ENCODE measurements around the gene CCDC85C.
"Not testable (repeated sequence)": the region's sequence is repeated elsewhere in the genome, so short reads cannot be mapped to it uniquely, and the experiment has no call there.

CCDC85C gene

DNA sequence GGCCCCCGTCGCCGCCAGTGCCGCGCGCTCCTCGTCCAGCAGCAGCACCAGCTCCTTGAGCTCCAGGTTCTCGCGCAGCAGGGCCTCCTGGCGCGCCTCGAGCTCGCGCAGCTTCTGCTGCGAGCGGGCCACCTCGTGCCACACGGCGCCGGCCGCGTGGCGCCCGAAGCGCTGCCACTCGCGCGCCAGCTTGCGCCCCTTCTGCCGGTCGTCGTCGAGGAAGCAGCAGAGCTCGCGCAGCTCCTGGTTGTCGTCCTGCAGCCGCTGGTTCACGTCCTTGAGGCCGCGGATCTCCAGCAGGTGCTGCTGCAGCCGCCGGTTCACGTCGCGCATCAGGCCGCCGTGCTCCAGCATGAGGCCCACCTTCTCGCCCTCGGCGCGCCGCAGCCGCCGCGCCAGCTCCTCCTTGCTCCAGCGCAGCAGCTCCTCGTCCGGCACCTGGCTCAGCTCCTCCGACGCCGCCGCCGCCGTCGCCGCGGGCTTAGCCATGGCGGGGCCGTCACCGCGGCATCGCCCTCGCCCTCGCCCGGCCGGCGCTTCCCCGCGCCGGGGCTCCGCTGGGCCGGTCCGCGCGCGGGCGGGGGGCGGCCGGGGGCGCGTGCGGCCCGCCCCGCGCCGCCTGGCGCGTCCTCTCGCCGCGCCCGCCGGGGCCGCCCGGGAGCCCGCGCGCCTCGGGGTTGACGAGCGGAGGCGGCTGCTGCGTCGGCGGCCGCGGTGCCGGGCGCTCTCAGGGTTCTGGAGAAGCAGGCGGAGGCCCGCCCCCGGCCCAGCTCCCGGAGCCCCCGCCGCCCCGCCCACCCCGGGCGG, at the start of gene CCDC85C:
Gene CCDC85C (minus strand): TSS at position 737 of the 807 bp plus-strand sequence. CDS start 248 bp downstream, at position 489.
- DNase-seq, result no peak

DNA sequence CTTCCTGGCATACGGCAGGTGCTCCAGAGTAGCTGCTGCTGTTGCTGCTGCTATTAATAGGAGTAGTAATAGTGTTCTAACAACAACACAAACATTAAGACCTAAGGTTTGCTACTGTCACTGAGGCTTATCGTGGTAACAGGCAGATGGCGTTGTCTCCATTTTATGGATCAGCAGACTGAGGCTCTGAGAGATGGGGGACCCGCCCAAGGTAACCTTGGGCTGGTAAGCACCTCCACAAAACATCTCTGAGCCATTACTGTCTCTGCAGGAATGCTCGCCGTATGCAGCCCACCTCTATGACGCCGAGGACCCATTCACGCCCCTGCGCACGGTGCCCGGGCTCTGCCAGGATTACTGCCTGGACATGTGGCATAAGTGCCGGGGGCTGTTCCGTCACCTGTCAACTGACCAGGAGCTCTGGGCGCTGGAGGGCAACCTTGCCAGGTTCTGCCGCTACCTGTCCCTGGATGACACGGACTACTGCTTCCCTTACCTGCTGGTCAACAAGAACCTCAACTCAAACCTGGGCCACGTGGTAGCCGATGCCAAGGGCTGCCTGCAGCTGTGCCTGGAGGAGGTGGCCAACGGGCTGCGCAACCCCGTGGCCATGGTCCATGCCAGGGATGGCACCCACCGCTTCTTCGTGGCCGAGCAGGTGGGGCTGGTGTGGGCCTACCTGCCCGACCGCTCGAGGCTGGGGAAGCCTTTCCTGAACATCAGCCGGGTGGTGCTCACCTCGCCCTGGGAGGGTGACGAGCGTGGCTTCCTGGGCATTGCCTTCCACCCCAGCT, 48.1 kb upstream of the CCDC85C start:
- no peak for DNase-seq

GRCh38 chr14:99650189-99650588, 46.2 kb upstream of the CCDC85C start:
- no peak for DNase-seq

DNA sequence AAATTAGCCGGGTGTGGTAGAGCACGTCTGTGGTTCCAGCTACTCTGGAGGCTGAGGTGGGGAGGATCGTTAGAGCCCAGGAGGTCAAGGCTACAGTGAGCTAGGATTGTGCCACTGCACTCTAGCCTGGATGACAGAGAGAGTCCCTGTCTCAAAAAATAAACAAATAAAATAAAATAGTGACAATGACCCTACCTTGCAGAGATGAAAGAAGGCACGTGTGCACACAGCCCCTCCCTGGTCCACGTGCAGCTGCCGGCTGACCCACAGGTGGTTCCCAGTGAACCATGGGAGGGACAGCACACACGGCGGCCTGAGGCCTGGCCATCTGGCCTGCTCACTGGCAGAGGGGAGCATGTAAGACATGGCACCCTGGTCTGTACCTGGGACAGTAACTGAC, 45.6 kb upstream of the CCDC85C start:
- DNase-seq, result no peak

GRCh38 chr14:99649219-99649618, 45.2 kb upstream of the CCDC85C start:
- no peak for DNase-seq

- no peak for DNase-seq
Measured at GRCh38 chr14:99648027-99648784, 44.2 kb upstream of the CCDC85C start.

GRCh38 chr14:99647411-99647810, 43.4 kb upstream of the CCDC85C start:
- no peak for DNase-seq

DNA sequence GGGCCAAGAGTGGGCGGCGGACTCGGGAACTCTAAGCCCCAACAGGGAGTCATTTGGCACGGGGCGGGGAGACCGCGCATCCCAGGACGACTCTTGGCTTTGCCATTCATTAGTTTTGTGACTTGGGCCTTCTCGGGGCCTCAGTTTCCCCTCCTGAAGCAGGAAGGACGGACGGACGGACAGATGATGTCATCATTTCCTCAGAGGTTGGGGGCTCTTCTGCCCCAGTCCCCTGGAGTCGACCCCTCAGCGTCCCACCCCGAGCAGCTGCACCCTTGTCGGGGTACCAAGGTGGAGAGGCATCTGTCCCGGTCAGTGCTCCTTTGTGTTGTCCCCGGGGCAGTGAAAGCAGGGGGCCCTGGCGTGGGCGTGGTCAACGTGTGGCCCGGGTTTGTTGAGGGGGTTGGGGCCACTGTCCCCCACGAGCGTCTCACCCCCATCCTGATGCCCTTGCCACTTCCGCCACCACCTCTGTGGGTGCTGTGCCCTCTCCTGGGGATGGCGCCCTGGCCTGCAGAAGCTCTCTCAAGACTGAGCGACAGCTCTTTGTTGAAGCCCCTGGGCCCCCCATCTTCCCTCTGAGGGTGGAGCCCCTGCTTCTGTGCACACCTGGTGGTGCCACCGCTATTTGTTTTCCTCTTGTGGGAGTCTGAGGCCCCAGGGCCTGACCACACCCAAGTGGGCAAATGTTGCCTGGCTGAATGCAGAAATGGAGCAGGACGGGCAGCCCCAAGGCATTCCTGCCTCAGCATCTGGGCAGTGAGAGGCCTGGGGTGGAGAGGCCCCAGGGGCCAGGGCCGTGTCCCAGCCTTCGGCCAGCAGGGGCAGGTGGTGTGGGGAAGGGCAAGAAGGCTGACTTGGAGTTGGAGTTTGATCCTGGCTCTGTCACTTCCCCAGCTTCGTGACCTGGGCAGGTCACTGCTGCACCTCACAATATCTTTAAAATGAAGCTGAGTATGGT, 41.8 kb upstream of the CCDC85C start:
- no peak for DNase-seq

- no peak for DNase-seq
Measured at GRCh38 chr14:99644723-99645544, 40.9 kb upstream of the CCDC85C start, which contains the start of gene HHIPL1. Gene HHIPL1 (plus strand): TSS chr14:99645129. CDS start chr14:99645208, 79 bp downstream.

- no peak for DNase-seq
Measured at GRCh38 chr14:99644035-99644587, 40.1 kb upstream of the CCDC85C start.

DNA sequence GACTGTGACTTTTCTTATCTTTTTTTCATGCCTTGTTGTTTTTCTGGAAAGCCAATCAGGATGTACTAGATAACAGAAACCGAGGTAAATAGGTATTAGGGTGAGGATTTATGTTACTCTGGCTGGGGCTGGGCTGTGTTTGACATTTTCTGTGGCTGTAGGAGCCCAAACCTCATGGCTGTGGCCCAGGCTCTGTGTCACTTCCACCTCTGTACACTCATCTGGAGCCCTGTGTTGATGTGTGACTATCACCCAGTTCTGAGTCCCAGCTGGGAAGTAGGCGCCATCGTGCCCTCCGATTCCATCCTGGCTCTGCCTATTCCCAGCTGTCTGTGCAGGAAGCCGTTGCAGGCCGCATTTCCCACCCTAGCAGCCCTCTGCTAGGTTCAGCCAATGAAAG, 39.3 kb upstream of the CCDC85C start:
- no peak for DNase-seq

- DNase-seq, result not testable (repeated sequence)
Measured at GRCh38 chr14:99642771-99643170, 38.8 kb upstream of the CCDC85C start.

DNA sequence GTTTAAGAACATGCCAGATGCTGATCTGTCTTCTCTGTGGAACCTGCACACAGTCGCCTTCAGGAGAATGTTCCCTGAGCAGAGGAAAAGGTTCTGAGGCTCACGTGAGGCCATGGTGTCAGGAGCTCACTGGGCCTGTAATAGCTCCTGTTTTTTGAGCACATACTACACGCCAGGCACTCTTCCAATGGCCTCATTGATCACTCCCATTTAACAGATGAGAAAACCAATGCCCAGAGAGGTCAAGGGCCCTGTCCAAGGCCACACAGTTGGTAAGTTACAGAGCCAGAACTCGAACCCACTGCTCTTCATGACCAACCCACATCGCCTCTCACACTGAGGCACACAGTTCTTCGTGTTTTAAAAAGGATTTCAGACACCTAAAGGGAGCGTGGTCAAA, 33.6 kb upstream of the CCDC85C start:
- DNase-seq, result no peak

DNA sequence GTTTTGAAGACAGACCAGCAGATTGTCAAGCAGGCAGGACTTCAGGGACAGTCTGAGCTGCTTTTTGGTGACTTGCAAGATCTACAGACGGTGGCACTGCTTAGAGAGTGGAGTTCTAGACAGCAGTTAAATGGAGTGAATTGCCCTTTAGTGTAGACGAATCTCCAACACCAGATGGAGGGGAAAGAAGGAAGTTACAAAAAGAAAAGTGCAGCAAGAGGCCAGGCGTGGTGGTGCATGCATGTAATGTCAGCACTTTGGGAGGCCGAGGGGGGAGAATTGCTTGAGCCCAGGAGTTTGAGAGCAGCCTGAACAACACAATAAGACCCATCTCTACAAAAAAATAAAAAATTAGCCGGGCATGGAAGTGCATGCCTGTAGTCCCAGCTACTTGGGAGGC, 32.5 kb upstream of the CCDC85C start:
- DNase-seq, result no peak

- DNase-seq, result no peak
Measured at GRCh38 chr14:99635116-99635515, 31.1 kb upstream of the CCDC85C start.

DNA sequence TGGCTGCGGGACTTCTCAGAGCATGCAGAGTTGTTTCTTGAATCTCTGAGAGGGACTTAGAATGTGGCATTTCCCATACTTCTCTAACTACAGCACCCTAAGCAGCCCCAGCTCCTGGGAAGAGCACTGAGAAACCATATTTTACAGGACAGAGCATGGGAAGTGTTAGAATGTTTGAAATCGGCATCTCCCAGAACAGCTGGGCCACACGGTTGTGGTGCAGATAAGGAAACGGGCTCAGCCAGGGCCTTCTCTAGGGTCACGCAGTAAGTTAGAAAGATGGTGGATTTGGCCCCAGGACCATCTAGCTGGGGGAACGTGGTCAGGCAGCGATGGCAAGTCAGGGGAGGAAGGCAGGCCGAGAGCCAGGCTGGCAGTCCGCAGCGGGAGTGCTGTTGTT, 30.4 kb upstream of the CCDC85C start:
- DNase-seq, result no peak

DNA sequence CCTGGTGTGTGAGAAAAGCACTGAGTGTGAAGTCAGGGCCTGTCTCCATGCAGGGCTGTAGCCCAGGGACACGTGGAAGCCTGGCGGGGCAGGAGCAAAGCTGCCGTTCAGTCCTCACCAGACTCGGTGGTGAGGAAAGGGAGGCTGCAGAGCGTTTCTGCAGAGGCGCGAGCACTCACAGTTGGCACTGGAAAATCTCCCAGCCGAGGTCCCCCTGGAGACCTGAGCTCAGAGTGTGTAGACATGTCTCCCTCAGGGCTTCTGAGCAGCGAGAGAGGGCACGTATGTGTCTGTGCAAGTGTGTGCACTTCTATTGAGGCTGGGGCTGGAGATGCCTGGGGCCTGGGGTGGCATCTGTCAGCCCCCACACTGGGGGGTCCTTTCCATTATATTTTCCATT, 29.9 kb upstream of the CCDC85C start:
- no peak for DNase-seq

GRCh38 chr14:99633141-99633540, 29.1 kb upstream of the CCDC85C start:
- no peak for DNase-seq

DNA sequence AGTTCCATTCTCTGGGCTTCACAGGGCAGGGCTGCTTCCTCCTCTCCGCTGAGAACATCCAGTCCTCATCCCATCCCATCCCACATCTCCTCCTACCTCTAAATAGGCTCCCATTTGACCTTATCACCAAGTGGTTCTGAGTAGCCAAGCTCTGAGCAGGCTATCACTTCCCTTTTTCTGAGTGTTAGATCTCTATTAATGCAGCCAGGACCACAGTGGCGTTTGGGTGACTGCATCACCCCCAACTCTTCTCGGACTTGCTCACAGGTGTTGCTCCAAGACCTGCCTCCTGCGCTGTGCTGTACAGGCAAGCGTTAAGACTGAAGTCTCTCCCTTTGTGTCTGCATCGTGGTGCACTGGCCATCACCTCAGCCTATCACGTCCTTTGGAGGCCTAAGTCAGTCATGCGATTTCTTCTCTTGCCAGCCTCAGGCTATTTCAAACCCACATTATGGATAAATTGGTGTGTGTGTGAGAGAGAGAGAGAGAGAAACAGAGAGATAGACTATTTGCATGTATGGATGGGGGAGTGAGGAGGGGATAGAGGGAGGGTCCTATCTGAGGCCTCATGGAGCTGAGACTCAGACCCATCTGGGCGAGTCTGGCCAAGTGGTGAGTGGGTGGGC, 28.5 kb upstream of the CCDC85C start:
- DNase-seq, result no peak

- no peak for DNase-seq
Measured at GRCh38 chr14:99630202-99630601, 26.2 kb upstream of the CCDC85C start.

Measured in DMS 273 treated with DMSO at 0.1 percent for 48 hours (cell line).